Stimulated activated CD4-positive, alpha-beta T cell treated with anti-CD3 and anti-CD28 coated beads, Interleukin-2, amount 100 ng/mL, for 24 hours (primary cell): ENCODE results near the gene ITLN1.
"Not testable (repeated sequence)": the region's sequence is repeated elsewhere in the genome, so short reads cannot be mapped to it uniquely, and the experiment has no call there.

ENCODE experiments used
- DNase-seq, 2 donors: peaks; one replicate each; pipeline ENCODE4 v3.0.0-alpha.2; 2020

The ITLN1 gene

DNA sequence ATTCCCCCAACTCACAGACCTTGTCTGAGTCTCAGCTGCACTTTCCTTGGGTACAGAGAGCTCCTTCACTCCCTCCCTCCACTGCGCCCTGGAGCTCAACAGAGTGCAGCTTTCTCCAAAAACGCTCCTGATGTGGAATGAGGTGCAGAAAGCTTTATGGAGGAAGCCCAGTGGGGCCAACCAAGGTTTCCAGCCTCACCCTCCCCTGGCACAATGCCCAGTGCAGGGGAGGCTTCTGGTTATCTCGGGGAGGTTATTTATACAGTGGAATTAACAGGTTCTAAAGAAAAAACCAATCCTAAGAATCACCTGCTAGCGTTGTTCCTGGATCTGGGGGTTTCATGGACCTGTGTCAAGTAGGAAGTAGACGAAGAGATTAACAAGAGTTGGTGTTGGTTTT is at the start of gene ITLN1:
Gene ITLN1, minus strand, starts transcription at position 139 of the 400 bp plus-strand sequence. CDS start 303 bp downstream, outside the sequence.
- DNase-seq: no peak

DNA sequence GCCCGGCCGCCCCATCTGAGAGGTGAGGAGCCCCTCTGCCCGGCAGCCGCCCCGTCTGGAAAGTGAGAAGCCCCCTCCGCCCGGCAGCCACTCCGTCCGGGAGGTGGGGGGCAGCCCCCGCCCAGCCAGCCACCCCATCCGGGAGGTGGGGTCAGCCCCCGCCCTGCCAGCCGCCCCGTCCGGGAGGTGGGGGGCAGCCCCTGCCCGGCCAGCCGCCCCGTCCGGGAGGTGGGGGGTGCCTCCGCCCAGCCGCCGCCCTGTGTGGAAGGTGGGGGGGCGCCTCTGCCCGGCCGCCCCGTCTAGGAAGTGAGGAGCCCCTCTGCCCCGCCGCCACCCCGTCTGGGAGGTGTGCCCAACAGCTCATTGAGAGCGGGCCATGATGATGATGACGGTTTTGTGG is 48.3 kb upstream of the ITLN1 start:
- not testable (repeated sequence) for DNase-seq

DNA sequence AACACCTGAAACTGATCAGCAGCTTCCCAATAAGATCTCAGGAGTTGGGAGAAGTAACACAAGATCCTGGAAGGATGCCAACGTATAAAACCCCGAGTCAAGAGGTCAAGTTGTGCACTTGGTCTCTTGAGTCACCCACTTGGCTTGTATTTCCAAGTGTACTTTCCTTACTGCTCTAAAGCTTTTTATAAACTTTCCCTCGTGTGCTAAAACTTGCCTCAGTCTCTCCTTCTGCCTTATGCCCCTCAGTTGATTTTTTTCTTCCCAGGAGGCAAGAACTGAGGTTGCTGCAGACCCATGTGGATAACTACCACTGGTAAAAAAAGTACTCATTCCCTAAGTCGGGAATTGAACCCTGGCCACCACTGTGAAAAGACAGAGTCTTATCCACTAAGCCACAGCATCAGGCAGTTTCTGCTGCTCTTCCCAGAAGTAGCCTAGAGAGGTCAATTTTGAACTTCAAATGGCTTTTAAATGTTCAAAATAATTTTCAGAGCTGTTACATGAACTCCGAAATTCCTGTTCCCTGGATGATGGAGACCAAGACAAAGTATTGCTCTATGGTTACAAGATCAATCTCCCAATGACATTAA is 40.8 kb upstream of the ITLN1 start:
- DNase-seq: no peak

DNA sequence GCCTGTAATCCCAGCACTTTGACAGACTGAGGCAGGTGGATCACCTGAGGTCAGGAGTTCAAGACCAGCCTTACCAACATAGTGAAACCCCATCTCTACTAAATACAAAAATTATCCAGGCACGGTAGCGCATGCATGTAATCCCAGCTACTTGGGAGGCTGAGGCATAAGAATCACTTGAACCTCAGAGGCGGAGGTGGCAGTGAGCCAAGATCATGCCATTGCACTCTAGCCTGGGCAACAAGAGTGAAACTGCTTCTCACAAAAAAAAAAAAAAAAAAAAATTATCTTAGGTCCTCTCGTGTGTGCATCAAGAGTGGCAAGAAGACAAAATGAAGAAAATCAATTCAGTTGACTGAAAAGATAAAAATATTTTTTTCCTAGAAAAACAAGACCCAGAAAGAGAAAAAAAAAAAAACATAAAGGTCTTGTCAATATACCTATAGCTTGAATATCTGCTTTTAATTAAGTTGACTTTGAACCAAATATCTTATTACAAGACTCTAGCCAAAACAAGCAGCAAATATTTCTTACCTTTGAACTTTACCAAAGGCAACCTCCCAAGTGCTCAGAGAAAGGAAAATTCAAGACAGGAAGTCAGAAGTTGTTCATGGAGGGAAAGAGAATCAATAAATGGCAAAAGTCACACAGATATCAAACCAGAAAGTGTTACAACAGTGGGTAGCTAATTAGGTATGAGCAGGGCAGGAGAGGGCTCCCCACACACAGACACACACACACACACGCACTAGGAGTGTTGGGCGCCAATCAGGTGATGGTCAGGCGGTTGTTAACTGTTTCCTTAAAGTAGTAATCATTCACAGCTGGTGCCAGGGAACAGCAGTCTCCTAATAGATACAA is 40.0 kb upstream of the ITLN1 start:
- no peak for DNase-seq

DNA sequence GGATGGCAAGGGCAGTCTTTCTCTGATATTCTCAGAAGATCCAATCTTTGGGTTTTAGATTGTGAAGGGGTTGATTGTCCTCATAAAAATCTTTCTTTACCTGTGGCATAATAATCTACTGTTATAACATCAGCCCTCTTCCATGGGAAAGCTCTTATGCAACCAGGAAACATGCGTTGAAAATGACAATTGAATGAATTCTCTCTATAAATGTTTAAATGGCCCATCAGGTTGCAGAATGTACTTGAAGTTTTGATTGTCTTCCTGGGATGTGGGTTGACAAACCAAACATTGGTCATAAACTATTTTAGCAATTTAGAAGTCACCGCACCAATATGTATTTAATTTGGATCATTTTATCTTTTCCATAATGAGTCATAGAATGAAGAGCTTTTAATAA is 31.7 kb upstream of the ITLN1 start:
- DNase-seq: no peak

DNA sequence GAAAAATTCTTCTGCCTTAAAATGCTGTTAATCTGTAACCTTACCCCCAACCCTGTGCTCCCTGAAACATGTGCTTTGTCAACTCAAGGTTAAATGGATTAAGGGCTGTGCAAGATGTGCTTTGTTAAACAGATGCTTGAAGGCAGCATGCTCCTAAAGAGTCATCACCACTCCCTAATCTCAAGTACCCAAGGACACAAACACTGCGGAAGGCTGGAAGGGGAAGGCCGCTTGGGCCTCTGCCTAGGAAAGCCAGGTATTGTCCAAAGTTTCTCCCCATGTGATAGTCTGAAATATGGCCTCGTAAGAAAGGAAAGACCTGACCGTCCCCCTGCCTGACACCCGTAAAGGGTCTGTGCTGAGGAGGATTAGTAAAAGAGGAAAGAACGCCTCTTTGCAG is 28.2 kb upstream of the ITLN1 start:
- not testable (repeated sequence) for DNase-seq

DNA sequence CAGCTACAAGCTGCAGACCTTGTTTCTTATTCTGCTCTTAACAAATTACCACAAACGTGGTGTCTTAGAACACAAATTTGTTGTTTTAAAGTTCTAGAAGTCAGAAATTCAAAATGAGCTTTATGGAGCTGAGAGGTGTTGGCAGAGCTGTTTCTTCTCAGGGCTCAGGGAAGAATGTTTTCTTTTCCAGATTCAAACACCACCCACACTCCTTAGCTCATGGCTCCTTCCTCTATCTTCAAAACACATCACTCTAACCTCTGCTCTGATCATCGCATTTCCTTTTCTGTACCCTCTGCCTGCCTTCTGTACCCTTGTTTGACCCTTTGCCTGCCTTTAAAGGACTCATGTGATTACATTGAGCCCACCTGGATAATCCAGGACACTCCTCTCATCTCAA is 26.9 kb upstream of the ITLN1 start:
- no peak for DNase-seq

DNA sequence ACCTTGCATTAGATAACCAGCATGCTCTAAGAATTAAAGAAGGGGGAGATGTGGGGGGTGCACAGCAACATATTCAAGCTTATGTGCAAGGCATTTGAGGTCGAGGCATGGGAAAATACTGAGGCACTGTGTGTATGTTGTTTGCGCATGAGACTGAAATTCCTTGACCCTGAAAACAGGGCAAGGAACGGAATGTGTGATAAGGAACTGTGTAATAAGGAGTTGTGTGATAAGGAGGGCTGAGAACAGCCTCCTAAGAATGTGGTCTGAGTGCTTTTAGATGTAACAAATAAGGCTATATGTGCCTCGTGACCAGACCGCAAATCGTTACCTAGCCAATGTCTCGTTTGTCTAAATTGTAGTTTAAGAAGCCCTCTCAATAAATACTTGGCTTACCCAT is 26.5 kb upstream of the ITLN1 start:
- DNase-seq: no peak

DNA sequence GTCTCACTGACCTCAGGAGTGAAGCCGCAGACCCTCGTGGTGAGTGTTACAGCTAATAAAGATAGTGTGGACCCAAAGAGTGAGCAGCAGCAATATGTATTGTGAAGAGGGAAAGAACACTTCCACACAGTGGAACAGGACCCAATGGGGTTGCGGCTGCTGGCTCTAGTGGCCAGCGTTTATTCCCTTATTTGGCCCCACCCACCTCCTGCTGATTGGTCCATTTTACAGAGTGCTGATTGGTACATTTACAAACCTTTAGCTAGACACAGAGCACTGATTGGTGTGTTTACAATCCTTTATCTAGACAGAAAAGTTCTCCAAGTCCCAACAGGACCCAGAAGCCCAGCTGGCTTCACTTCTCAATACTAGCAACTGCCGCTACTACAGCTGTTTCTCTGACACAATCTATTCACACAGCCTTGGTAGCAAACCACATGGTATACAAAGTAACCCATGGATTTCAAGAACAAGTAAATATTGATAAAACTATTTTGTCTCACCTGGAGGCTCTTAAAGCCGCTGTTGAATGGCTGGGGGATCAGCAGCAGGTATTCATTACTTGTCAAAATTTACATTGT is 25.3 kb upstream of the ITLN1 start:
- DNase-seq: no peak

DNA sequence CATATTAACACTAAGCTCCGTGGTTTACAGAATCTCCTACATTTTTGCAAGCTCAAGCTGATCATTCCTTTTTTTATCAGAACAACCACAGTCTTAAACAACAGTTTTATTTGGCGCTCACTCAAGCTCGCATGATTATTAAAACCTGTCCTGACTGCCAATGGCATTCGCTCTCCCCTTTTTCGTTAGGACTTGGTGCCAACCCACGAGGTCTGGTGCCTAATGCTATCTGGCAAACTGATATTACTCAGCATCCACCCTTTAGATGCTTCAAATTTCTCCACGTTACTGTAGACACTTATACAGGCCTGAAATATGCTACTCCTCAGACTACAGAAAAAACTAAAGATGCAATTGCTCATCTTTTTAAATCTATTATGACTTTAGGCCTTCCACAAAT is 23.0 kb upstream of the ITLN1 start:
- no peak for DNase-seq

DNA sequence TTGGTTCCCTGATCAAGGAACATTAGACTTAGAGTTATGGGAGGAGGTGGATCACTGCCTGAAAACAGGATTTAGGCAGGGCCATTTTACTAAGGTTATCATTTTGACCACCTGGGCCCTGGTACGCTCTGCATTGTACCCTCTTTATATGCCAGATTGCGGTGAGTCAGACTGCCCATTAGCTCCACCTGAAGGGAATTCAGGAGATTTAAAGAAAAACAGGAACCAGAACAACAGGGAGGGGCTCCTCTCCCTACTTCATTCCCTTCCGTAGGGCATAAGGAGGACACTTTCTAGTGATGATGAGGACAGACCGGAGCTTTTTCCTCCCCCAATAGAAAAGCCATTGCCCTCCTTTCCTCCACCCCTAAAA is 20.6 kb upstream of the ITLN1 start:
- no peak for DNase-seq

DNA sequence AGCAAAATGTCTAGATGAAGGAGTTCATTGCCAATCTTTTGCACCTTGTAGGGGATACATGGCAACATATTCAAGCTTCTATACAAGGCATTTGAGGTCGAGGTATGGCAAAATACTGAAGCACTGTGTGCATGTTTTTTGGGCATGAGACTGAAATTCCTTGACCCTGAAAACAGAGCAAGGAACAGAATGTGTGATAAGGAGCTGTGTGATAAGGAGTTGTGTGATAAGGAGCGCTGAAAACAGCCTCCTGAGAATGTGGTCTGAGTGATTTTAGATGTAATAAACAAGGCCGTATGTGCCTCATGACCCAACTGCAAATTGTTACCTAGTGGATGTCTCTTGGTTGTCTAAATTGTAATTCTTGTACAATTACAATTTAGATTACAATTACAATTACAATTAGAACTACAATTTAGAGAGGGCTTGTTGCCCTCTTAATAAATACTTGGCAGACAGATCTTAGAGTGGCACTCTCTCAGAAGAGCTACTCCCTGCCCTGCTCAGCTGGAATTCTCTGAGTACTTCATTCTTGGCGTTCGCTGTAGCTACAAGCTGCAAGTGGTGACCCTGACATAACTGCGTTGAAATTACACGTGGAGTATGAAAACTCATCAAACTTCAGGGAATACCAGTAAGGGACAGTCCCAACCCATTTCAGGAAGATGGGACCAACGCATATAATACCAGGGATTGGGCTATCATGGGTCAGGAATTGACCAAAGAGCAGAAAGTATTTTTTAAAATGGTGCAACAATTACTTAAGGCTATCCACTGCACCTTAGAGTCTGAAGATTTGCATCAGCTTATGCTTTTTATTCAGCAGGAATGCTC is 20.0 kb upstream of the ITLN1 start:
- no peak for DNase-seq

DNA sequence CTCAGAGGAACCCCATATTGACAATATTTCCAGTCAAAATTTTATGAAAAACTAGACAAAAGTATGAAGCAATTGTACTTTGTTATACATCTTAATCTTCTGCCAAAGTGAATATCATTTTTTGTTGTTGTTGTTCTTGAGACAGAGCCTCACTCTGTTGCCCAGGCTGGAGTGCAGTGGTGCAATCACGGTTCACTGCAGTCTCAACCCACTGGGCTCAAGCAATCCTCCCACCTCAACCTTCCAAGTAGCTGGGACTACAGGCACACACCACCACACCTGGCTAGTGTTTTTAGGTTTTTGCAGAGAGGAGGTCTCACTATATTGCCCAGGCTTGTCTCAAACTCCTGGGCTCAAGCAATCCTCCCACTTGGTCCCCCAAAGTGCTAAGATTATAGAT is 17.3 kb upstream of the ITLN1 start:
- not testable (repeated sequence) for DNase-seq

DNA sequence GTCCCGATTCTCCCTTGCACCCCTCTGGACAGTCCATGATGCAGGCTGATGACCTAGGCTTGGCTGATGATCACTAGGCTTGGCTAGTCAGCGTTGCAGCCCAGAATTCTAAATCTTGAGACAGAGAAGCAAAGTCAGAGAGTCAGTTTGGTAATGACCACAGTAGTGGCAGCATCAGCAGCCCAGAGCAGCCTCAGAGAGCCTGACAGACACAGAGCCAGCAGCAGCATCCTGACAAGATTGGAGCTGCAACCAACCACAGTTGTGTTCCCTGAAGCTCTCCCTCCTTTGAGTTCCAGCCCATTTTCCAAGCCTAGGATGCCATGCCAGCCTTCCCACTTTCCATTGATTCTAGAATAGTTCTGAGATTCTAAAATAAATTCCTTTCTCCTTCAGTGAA is 16.8 kb upstream of the ITLN1 start:
- DNase-seq: no peak

DNA sequence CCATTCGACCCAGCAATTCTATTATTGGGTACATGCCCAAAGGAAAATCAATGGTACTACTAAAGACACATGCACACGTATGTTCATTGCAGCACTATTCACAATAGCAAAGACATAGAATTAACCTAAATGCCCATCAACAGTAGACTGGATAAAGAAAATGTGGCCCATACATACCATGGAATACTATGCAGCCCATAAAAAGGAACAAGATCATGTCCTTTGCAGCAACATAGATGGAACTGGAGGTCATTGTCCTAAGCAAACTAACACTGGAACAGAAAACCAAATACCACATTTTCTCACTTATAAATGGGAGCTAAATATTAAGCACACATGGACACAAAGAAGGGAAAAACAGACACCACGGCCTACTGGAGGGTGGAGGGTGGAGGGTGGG is 15.7 kb upstream of the ITLN1 start:
- DNase-seq: not testable (repeated sequence)

DNA sequence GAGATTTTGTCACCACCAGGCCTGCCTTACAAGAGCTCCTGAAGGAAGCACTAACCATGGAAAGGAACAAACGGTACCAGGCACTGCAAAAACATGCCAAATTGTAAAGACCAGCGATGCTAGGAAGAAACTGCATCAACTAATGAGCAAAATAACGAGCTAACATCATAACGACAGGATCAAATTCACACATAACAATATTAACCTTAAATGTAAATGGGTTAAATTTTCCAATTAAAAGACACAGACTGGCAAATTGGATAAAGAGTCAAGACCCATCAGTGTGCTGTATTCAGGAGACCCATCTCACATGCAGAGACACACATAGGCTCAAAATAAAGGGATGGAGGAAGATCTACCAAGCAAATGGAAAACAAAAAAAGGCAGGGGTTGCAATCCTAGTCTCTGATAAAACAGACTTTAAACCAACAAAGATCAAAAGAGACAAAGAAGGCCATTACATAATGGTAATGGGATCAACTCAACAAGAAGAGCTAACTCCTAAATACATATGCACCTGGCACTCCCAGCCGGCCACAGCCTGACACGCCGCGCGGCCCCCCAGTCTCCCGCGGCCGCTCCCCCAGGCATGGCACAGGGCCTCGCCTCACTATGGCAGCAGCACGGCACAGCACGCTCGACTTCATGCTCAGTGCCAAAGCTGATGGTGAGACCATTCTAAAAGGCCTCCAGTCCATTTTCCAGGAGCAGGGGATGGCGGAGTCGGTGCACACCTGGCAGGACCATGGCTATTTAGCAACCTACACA is 9.6 kb upstream of the ITLN1 start:
- DNase-seq: not testable (repeated sequence)

DNA sequence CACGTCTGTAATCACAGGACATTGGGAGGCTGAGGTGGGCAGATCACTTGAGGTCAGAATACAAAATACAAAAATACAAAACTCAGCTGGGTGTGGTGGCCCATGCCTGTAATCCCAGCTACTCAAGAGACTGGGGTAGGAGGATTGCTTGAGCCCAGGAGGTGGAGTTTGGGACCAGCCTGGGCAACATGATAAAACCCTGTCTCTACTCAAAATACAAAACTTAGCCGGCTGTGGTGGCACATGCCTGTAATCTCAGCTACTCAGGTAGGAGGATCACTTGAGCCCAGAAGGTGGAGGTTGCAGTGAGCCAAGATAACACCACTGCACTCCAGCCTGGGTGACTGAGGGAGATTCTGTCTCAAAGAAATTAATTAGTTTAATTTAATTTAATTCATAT is 6.5 kb upstream of the ITLN1 start:
- no peak for DNase-seq

DNA sequence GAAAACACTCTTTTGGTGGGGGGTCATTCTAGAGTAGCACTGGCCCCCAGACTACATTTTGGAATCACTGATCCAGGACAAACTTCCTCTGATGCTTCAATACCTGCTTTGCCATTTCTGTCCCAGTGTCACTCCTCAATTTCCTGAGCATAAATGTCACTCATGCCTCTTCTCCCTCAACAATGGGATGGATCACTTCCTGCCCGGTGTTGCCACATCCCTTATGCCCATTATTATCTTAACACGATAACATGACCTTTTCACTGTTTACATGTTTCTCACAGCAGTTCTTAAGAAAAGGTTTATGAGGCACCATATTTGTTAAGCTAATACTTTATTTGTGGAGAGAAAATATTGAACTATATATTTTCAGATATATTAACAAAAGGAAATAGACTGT is 3.9 kb upstream of the ITLN1 start:
- no peak for DNase-seq

DNA sequence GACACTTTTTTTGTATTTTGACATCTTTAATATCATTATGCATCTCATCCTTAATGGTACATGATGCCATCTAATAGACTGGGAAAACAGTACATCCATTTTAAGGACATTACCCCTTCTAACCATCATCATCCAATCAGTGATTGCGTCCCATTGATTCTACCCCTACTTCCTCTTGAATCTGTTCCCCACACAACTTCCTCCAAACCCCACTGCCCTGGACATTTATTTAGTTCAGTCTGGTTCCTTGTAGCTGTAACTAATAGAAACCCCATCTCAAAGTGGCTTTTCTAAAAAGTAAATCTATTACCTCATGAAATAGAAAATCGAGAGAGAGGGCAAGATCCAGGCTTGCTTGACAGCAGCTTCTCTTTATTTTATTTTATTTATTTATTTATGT is 2.1 kb upstream of the ITLN1 start:
- DNase-seq: no peak

DNA sequence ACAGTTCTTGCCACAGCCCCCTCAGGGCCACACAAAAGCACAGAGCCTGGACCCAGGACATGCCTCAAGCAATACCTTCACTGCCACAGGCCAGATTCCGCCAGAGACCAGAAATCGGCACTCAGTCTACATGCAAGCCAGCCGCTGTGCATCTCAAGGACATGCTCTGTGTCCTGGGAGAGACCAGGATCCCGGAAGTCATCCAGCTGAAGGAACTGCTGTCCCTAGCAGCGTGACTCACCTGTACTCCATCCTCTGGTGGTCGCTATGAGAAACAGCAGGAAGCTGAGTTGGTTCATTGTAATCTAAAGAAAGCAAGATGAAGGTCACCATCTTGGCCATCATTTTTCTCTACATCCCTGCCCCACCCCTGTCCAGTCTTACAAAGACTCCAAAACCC is 401 bp downstream of the ITLN1 start:
- DNase-seq: no peak

DNA sequence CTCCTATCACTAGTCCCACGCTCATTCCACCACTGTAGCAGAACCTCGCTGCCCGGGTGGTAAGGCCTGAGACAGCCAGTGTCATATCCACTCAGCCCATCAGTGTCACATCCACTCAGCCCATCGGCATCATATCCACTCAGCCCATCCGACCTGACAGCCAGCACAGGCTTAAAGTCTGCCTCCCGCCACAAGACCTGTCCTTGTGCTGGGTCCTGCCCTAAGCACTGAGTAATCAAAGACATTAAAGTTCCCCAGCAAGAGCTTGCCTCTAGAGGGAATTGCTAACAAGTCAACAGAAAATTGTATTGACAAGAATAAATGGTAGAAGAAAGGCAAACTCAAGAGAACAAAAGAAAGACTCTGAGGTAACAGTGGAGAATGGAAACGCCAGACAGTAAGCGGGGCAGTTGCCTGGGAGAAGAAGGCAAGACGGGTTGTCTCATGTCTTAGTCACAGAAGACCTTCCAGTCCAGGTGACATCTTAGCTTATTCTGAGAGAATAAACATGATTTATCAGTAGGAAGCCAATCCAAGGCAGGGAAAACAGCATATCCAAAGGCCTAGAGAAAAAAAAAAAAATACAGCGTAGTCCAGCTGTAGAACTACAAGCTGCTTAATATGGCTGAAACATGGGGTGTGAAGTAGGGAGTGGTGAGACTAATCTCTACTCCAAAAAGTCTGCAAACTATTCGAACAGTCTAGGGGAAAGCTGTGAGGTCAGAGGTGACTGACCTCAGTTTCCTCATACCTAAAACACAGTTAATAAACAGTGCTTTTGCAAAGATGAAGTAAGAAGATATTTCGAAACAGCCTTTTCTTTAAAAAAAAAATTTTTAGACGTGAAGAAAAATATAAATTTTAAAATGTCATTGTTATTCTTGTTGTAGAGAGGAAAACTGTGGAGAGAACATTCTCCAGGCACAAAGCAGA is 1.1 kb downstream of the ITLN1 start:
- DNase-seq: no peak
